ENCODE measurements around the gene MED22.
"Not testable (repeated sequence)": the region's sequence is repeated elsewhere in the genome, so short reads cannot be mapped to it uniquely, and the experiment has no call there.

The MED22 gene

DNA sequence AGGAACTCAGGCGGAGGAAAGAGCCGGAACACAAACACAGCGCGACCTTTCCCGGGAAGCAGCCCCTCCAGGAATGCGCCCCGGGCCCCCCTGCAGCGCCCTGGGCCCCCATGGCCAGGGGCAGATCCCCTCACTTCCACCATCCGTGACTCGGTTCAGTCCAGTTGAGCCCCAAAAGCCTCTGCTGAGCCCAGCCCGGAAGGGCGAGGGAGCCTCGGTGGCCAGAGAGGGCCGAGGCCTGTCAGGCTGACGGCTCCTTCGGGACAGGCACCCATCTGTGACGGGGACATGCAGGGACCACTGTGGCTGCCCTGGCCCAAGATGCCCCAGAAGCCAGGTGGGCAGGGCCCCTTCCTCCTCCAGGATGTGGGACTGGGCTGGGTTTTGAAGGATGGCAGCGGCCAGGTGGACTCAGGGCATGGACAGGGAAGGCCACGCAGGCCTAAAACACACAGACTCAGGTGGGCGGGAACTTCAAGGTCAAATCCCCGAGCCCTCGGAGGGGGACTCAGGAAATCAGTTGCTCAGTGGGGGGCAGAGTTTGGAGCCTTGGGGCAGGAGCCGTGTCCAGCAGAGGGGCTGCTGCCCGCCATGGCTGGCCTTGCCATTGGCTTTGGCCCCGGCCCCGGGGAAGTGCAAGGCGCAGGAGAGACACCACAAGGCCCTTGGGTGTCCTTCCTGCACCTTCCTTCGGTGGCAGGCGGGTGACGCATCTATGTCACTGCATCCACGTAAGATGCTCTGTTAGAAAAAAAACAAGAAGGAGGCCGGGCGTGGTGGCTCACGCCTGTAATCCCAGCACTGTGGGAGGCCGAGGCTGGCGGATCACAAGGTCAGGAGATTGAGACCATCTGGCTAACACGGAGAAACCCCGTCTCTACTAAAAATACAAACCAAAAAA, 43.2 kb downstream of the MED22 start:
- no peak for DNase-seq (ENCODE audit: low read depth)

DNA sequence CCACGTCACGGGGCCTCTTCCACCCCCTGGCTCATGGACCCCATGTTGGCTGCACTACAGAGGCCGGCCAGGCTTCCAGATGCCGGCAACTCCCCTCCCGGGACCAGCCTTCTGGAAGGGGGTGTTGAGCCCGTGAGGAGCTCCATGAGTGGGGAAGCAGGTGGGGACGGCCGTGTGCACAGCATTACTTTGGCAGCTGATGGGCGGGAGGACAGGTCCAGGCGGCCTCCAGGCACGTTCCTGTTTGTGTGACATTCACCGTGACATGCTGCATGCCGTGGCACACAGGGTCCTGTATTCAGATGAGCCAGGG, 43.8 kb downstream of the MED22 start:
- no peak for DNase-seq (ENCODE audit: low read depth)

DNA sequence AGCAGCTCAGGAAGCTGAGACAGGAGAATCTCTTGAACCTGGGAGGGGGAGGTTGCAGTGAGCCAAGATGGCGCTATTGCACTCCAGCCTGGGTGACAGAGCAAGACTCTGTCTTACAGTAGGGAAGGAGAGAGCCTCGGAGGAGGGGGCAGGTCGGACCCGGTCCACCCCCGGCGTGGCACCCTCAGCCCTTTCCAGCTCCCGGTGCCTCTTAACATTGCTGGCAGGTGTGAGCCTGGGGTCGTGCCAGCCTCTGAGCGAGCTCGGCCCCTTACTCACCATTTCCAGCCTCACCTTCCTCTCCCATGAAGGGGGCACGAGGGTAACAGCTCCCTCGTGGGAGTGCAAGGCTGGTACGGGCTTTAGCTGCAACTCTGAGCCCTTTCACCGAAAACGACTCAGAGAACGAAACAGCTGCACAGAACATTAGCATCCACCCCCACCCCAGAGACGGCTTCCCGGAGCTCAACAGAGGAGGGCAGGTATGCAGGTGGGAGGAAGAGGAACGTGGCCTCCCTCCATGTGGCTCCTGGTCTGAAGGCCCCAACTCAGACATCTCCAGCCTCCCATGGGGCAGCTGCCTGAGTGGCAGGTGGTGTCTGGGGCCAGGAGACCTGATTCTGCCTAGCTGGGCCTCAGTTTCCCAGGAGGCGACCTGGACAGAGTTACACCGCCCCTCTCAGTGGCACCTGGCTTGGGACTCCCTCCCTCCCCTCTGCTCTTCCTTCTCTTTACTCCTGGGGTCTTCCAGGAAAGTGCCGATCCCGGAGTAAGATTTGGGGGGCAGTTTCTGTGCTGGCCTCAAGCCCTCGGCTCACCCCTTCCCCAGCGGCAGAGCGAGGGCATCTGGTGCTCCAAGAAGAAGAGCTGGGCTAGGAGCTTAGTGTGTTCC, 44.4 kb downstream of the MED22 start:
- no peak for DNase-seq (ENCODE audit: low read depth)

DNA sequence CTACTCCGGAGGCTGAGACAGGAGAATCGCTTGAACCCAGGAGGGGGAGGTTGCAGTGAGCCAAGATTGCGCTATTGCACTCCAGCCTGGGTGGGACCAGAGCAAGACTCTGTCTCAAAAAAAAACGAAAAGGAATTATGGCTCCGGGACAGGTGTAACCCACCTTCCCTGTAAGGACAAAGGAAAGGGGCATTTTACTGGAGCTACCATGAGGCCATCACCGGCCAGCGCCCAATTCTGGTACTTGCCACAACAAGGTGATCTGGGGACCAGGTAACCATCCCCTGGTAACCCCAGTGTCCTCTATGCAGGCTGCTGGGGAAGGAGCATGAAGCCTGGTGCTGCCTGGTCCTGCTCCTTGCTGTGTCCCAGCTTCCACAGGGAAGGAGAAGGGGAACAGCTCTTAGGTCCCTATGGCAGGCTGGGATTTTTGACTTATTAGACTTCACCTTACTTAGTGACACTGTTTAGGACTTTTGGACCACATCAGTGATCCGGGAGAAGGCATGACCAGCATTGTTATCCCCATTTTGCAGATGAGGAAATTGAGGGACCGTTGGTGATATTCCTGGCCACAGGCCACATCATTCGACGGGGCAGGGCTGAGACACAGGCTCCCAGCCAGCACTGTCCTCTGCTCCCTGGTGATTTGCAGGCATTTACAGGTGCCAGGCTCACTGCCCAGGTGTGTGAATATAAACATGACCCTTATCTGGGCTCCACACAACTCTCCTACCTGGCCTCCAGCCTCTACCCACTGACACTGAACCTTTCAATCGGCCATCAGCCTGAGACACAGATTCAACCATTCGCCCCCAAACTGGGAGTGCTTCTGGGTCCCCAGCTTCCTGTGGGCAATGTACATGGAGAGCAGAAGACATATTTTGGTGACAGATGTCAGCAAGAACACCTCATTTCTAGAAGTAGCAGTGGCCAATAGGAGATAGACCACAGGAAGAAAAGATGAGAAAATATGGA, 46.4 kb downstream of the MED22 start:
- no peak for DNase-seq (ENCODE audit: low read depth)

DNA sequence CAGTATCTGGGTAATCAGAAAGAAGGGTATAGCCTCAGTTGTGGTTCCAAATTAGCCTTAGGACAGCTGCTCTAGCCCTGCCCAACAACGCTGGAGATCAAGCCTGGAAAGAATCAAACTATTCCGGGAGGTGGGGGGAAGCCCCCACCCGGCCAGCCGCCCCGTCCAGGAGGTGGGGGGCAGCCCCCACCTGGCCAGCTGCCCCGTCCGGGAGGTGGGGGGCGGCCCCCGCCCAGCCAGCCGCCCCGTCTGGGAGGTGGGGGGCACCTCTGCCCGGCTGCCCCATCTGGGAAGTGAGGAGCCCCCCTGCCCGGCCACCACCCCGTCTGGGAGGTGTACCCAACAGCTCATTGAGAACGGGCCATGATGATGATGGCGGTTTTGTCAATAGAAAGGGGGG, 47.9 kb downstream of the MED22 start:
- not testable (repeated sequence) for DNase-seq (ENCODE audit: low read depth)

DNA sequence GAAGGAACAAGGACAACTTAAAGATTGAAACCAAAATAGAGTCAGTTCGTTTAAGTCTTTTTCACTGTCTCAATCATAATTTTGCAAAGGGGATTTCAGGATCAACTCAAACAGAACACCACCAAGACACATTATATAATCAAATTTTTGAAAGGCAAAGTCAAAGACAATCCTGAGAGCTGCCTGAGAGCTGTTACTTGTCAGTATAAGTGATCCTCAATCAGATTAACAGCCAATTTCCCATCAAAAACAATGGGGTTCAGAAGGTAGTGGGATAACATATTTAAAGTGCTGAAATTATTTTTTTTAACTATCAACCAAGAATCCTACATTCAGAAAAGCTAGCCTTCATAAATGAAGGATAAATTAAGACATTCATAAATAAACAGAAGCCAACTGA, 53.7 kb downstream of the MED22 start:
- DNase-seq (ENCODE audit: low read depth), result no peak

DNA sequence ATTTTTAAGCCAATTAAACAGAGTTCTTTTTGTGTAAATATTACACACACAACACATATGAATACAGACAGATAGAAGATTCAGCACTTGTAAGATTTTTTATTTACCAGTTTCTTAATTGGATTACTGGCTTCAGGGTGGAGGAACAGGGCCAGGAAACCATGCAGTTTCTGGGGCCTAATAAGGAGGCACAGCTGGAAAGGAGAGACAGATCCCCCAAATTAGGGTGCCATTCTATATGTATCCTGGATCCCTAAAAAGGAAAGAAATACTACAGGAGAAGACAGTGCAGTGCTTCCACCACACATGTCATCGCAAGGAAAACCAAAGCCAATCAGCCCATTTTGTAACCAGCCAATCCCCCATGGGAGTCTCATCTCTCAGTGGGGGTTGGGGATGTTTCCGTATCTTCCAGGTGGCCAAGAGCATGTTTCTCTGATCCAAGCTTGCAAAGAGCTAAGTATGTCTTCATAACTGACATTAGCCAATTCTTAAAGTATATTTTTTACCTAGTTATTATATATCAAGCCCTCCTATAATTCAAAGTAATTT, 57.1 kb downstream of the MED22 start:
- DNase-seq (ENCODE audit: low read depth), result no peak
